CD4-positive, alpha-beta T cell treated with Interleukin-6 for 4 hours (primary cell): ENCODE results near the gene EIF4E2.
"Not testable (repeated sequence)": the region's sequence is repeated elsewhere in the genome, so short reads cannot be mapped to it uniquely, and the experiment has no call there.

Experiments
- DNase-seq: peaks from one replicate; pipeline ENCODE4 v3.0.0-alpha.2; 2020; ENCODE audit warnings: mixed read lengths

EIF4E2 gene

DNA sequence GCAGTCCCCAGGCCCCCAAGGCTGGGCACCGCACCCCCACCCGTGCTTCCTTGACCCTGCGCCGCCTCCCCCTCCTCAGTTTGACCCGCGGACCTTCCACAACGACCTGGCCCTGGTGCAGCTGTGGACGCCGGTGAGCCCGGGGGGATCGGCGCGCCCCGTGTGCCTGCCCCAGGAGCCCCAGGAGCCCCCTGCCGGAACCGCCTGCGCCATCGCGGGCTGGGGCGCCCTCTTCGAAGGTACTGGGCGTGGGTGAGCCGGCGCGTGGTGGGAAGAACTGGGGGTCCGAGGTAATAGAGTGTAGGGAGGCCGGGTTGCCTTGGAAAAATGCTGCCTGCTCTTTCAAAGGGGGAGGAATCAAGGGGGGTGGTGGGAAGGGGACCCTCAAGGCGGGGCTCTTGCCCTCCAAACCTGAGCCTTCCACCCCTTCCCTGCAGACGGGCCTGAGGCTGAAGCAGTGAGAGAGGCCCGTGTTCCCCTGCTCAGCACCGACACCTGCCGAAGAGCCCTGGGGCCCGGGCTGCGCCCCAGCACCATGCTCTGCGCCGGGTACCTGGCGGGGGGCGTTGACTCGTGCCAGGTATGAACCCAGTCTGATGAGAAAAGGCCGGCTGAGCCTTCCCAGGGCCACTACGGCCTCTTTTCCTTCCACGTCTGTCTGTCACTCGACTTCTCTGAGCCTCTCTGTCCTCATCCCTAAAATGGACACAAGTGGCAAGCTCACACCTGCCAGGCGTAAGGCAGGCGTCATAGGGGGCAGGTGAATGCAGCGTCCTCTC is 27.7 kb upstream of the EIF4E2 start:
- DNase-seq = no peak

DNA sequence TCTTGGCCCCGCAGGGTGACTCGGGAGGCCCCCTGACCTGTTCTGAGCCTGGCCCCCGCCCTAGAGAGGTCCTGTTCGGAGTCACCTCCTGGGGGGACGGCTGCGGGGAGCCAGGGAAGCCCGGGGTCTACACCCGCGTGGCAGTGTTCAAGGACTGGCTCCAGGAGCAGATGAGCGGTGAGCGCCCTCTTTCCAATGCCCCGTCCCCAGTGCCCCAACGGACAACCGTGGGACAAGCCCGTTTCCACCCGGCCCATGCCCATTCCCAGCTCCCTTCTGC is 27.1 kb upstream of the EIF4E2 start:
- DNase-seq = no peak

DNA sequence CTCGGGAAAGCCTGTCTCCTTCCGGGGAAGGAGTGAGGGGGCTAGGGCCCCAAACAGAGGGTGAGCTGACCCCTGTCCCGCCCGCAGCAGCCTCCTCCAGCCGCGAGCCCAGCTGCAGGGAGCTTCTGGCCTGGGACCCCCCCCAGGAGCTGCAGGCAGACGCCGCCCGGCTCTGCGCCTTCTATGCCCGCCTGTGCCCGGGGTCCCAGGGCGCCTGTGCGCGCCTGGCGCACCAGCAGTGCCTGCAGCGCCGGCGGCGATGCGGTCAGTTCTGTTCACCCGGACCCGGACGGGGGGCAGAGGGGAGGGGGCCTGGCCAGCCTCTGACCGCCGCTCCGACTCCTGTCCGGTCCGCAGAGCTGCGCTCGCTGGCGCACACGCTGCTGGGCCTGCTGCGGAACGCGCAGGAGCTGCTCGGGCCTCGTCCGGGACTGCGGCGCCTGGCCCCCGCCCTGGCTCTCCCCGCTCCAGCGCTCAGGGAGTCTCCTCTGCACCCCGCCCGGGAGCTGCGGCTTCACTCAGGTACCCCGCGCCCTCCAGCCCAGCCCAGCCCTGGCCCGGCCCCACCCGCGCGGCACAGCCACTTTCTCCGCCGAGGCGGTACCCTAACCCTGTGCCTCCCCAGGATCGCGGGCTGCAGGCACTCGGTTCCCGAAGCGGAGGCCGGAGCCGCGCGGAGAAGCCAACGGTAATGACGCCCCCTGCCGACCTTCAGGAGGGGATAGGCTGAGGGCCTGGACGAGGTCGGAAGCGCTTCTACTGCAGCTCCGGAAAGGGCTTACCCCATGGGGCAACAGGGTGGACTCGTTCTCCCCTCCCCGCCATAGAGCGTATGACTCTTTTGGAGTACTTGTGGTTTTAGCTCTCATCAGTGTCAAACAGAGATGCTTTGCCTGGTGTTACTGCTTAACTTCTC is 26.5 kb upstream of the EIF4E2 start:
- peak; percentile 34 for DNase-seq

DNA sequence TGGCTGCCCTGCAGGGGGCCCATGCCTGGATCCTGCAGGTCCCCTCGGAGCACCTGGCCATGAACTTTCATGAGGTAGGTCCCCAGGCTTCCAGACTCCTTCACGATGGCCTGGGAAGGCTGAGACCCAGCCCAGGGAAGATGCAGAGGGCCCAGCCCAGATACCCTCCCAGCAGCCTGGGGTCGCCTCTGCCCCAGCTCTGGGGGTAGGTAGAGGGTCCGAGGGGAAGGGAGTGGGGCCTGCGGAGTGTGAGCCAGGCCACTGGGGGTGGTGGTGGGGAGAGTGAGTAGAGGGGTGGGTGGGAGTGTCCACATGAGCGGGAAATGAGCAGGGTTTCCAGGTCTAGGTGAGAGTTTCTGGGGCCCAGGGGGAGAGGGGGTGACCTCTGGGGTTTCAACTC is 25.7 kb upstream of the EIF4E2 start:
- no peak for DNase-seq

DNA sequence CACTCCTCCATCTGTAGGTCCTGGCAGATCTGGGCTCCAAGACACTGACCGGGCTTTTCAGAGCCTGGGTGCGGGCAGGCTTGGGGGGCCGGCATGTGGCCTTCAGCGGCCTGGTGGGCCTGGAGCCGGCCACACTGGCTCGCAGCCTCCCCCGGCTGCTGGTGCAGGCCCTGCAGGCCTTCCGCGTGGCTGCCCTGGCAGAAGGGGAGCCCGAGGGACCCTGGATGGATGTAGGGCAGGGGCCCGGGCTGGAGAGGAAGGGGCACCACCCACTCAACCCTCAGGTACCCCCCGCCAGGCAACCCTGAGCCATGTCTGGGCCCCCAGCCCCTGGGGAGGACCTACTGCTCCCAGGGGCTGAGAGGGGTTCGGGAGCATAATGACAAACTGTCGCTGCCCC is 25.3 kb upstream of the EIF4E2 start:
- no peak for DNase-seq

DNA sequence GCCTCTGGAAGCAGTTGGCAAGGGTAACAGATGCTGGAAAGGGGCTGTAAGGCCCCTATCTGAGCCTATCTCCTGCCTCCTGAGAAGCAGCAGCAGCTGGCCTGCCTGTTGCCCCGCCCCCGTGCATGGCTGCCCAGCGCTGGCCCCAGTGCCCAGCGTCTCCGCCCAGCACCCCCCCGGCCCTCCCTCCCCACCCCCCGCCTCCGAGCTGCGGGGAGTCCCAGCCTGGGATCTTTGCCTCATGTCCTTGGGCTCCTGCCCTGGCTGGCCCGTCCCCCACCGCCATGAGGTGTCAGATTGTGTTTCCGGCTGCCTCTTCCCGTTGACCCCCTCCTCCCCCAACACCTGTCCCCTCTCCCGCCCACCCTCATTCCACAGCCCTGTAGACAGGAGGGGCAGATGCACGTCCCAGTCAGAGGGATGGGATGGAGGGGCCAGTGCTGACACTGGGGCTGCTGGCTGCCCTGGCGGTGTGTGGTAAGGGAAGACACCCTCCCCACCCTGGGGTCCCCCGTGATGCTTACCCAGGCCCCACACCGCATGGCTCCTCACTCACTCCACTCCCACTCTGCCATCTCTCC is 24.6 kb upstream of the EIF4E2 start, which contains the start of gene CHRND:
Gene CHRND, plus strand, starts transcription at position 370 of the 581 bp plus-strand sequence. Its CDS starts 56 bp downstream, at position 426.
- no peak for DNase-seq

DNA sequence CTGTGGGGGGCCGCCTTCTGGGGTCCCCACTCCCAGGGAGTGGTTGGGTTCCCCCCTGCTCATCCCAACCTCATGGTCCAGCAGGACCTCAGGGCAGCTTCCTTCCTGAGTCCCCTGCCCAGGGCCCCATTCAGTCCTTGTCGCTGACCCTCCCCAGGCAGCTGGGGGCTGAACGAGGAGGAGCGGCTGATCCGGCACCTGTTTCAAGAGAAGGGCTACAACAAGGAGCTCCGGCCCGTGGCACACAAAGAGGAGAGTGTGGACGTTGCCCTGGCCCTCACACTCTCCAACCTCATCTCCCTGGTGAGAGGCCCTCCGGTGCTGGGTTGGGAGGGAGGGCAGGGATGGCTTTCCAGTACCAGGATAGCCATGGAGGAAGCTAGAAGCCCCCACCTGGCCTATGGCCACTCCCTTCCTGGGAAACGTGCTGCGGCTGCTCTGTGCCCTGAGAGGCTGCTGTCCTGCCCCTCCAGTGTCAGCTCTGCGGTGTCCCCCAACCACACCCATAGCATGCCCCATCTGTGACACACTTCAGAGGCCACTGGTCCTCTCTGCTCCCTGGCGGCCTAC is 24.0 kb upstream of the EIF4E2 start:
- no peak for DNase-seq

DNA sequence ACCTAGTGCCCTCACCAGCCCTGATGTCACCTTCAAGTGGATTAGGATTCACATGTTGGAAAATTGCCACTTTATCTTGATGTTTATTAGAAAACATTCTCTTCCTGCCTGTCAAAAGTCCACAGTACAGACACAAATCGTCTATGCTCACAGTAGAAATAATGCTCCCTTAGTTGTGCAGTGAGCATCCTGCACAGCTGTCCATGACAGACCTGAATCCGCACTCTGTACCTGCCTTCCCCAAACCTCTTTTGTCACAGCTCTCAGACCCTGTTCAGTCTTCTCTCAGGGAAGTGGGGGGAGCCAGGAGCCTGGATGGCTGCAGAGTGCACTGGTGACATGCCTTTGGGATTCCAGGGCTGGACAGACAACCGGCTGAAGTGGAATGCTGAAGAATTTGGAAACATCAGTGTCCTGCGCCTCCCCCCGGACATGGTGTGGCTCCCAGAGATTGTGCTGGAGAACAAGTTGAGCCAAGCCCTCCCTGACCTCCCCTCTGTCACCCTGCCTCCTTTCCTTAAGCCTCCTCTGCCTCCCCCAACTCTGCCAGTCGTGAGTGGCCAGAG is 22.5 kb upstream of the EIF4E2 start:
- no peak for DNase-seq

DNA sequence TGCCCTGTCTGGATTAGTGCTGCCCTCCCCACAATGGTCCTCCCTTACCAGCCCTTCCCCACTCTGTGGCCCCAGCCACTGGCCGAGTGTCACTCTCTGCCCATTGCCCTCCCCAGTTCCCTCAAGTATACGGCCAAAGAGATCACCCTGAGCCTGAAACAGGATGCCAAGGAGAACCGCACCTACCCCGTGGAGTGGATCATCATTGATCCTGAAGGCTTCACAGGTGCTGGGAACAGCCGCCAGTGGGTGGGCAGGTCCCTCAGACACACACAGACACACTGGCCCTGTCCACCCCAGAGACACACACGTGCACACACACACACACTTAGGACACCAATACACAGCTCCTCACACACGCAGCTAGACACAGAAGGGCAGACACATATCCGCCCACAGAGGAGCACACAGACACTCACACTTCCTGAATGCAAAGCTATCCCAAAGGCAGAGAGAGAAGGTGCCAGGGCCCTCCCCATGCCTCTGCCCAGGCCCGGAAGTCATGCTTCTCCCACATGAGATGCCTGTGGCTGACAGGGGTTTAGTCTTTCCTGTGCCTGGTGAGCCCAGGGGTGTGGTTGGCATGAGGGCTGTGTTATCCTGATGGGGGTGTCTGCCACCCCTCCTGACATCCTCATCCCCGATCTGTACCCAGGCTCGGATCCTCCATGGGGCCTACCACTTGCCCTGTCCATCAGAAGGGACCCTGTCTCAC is 21.6 kb upstream of the EIF4E2 start:
- no peak for DNase-seq

DNA sequence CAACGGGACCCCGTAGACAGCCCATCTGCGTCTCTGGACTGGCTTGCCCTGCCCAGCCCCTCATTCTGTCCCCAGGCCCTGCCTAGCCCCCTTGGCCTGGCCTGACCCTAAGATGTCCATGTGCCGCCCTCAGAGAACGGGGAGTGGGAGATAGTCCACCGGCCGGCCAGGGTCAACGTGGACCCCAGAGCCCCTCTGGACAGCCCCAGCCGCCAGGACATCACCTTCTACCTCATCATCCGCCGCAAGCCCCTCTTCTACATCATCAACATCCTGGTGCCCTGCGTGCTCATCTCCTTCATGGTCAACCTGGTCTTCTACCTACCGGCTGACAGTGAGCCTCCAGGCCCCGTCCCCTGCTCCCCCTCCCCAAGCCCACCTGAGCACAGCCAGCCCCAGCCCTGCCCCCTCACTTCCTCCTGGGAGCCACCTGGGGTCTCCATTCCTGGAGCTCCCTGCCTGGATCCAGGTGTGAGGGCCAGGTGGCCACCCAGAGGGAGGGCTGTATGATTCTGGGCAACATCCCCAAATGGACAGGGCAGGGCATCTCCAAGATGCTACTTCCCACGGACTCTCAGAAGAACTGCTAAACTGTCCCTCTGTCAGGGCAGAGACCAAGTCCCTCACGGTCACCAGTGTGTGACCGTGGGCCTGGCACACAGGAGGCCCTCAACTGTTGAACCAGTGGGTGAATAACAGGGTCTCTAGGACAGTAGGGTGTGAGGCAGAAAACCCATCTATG is 20.5 kb upstream of the EIF4E2 start:
- no peak for DNase-seq

DNA sequence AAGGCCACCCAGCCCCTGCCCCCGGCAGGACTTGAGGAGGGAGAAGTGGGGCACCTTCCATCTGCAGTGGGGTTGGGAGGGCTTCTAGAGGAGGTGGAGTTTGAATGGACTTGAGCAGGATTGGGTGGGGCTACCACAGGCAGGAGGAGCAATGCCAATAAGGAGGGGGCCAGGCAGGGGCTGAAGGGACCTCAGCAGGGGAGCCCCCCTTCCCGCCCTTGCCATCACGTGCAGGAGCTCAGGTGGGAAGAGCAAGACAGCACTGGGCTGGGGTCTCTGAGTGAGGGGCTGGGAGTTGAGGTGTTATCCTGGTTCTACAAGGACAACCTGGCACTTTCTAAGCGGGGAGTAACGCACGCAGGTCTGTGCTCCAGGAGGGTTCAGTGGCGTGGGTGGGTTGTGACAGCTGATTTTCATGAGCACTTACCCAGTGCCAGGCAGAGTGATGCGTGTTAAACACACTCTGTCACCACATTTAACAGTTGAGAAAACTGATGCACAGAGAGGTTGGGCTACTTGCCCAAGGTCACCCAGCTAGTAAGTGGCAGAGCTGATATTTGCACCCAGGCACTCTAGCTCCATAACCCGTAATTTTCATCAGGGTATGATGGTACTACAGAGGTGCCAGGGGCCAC is 19.7 kb upstream of the EIF4E2 start:
- DNase-seq = no peak

DNA sequence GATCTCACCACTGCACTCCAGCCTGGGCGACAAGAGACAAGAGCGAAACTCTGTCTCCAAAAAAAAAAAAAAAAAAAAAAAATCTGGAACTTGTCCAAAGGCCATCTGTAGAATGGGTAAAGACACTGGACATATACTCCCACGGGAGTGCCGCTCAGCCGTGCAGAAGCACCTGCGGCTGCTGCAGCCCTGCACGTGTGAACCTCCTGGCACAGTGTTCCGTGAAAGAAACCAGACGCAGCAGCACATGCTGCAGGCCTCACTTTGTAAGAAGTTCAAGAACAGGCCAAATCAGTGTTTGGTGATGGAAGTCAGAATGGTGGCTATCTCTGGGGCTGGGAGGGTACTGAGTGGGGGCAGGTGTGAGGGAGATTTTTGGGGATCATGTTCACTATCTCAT is 18.1 kb upstream of the EIF4E2 start:
- DNase-seq = no peak

DNA sequence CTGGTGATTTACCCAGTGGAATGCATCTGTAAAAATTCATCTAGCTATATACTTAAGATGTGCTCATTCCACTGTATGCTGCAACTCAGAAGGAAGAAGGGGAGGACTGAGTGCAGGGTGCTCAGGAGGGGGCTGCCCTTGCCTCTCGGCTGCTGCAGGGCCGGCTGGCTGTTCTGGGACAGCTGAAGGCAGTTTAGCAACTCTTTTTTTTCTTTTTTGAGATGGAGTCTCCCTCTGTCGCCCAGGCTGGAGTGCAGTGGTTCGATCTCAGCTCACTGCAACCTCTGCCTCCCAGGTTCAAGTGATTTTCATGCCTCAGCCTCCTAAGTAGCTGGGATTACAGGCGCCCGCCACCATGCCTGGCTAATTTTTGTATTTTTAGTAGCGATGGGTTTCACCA is 17.7 kb upstream of the EIF4E2 start:
- DNase-seq = not testable (repeated sequence)

DNA sequence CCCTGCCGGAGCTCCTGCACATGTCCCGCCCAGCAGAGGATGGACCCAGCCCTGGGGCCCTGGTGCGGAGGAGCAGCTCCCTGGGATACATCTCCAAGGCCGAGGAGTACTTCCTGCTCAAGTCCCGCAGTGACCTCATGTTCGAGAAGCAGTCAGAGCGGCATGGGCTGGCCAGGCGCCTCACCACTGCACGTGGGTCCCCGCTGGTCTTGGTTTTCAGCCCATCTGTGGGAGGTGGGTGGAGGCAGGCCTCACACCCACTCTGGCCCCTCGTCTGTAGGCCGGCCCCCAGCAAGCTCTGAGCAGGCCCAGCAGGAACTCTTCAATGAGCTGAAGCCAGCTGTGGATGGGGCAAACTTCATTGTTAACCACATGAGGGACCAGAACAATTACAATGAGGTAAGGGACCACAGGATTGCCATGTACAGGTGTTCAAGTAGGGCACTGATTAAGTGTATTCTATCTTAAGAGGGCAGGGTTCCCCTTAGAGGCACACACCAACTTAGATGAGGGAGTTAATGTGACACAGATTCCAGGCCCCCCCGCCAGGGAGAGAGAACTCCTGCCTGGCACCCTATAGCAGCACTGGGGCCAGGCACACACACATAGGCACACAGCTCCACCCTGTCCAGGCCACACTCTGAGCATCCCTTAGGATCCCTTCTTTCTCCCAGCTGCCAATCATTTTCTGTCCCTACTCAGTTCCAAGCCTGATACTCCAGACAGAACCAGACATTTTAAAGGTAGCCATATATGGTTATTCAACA is 16.4 kb upstream of the EIF4E2 start:
- no peak for DNase-seq

DNA sequence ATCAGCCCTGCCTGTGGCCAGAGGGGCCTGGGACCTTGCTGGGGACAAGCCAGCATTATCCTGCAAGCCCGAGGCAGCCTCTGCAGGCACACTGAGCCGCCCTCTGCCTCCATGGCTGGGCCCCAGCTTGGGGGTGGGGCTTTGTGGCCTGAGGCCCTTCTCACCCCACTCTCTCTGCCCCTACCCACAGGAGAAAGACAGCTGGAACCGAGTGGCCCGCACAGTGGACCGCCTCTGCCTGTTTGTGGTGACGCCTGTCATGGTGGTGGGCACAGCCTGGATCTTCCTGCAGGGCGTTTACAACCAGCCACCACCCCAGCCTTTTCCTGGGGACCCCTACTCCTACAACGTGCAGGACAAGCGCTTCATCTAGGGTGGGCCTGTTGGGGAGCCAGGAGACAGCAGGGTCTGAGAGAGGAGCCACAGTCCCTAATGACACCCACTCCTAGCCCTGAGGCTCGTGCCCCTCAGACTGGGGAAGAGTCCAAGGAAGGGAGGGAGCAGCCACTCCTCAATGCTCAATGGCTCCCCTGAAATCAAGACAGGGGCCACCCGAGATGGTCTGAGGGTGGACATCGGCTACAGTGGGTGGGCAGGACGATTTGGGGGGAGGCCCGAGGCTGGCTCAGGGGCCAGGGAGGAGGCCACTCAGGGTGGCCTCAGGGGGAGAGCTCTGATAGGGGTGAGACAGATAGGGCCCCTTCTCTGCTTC is 15.4 kb upstream of the EIF4E2 start:
- DNase-seq = no peak

DNA sequence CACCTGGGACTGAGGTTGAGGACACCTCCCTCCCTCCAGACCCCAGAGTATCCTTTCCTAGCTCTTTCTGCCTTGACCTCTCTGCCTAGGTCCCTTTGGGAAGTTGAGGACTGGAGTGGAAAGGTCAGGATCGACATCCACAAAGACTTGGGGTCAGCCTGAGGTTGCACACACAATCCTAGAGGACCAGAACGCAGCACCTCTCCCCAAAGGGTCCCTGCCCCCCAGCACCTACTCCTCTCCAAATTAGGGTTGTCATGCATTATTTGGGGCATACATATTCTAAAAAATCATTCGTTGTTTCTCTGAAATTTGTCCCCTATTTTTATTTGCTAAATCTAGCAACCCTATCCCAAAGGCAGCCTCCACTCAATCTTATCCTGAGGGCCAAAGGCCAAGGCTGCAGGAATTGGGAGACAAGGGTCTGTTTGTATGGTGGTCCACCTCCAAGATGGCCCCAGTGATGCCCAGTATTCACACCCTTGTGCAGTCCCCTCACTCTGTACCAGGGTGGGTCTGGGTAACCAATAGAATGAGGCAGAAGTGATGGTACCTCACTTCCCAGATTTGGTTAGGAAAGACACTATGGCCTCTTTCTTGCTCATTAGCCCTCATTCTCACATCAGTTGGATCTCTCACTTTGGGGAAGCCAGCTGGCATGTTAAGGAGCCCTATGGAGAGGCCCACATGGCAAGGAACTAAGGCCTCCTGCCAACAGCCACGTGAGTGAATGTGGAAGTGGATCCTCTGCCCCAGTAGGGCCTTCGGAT is 14.5 kb upstream of the EIF4E2 start:
- no peak for DNase-seq

DNA sequence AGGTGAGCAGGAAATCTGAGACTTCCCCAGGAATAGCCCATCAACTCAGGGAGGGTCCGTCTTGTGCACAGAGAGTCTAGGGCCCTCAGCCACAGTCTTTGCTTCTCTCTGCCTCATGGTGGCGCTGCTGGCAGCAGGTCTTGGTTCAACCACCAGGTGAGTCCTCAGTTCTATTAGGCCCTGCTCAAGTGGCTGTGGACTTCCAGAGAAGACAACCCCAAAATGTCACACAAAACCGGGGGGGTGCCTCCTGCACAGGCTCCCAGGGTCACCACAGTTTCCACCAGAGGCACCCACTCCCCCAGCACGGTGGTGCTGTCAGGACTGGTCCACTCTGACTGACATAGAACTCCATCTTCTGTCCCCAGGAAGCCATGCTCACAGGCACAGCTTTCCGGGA is 13.4 kb upstream of the EIF4E2 start:
- no peak for DNase-seq

DNA sequence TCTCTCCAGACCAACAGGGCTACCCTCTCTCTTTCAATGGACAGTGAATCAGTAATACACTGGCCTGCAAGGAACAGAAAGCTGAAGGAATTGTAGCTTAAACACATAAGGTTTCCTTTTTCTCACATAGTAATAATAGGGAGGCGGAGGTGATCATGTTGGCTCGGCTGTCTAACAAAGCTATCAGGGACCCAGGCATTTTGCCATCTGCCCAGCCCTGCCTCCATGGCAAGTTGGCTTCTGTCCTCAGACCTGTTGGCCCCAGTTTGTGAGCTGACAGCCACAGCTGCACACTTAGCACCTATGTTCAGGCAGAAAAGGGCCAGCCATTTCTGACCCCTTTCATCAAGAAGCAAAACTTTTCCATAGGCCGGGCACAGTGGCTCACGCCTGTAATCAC is 13.0 kb upstream of the EIF4E2 start:
- DNase-seq = no peak

DNA sequence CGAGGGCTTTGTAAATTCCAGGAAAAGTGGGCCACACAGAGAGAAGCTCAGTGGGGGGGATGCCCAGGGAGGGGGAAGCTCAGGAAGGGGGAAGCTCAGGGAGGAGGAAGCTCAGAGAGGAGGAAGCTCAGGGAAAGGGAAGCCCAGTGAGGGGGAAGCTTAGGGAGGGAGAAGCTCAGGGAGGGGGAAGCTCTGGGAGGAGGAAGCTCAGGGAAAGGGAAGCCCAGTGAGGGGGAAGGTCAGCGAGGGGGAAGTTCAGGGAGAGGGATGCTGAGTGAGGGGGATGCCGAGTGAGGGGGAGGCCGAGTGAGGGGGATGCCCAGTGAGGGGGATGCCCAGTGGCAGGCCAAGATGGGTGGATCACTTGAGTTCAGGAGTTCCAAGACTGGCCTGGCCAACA is 11.8 kb upstream of the EIF4E2 start:
- DNase-seq = no peak
